GM12878 (cell line): ENCODE measurements around the gene TOM1L2. TPM values are rescaled to one million over a fixed set of nuclear protein-coding genes. Genes with fewer than 3 reads are reported as not detected.

Source experiments
- ATAC-seq: fragments of 200-7000 bp; cut with Tn5 transposase; 3 replicates; pipeline ENCODE4 v1.9.1; 2020; ENCODE audit warnings: mild to moderate bottlenecking, moderate library complexity
- BruUV-seq: library from RNA; stranded (reverse); fragments of 400-500 nt; replicated peaks from 2 replicates; lab custom pipeline; 2021; lab: Mats Ljungman, UMichigan
- CTCF ChIA-PET: fragments of 300-600 bp; sonication (Branson Sonifier 250); formaldehyde crosslinking; extraction: SDS; loops from one replicate; lab custom pipeline; 2021; ENCODE audit warnings: inconsistent platforms; lab: Yijun Ruan, JAX
- POLR2A ChIA-PET: fragments of 350-600 bp; formaldehyde crosslinking; extraction: SDS; loops from one replicate; lab custom pipeline; 2021; ENCODE audit warnings: inconsistent platforms; lab: Charles Lee
- RAD21 ChIA-PET: fragments of 300-600 bp; sonication (Branson Sonifier 250); formaldehyde crosslinking; loops from one replicate; lab custom pipeline; 2023; ENCODE audit warnings: antibody characterized with exemption; ENCODE audit not compliant: unreplicated experiment; lab: Charles Lee
- SMC1A ChIA-PET: fragments of 300-600 bp; sonication (Branson Sonifier 250); formaldehyde crosslinking; loops from one replicate; lab custom pipeline; 2023; ENCODE audit not compliant: unreplicated experiment, uncharacterized antibody; lab: Charles Lee
- DNase-seq: peaks from one replicate; pipeline ENCODE4 v3.0.0-alpha.2; 2011; ENCODE audit warnings: low read depth, low spot score
- FAIRE-seq: peaks from 3 replicates; lab custom pipeline; 2011; peaks lifted over from hg19 to GRCh38; lab: Jason Lieb, UNC
- H2AFZ ChIP-seq: 2 replicates; pipeline ENCODE4 v1.6.0; 2011; ENCODE audit warnings: low read depth, low read length, control low read depth; ENCODE audit not compliant: control insufficient read depth
- H3K27ac ChIP-seq: 2 replicates; pipeline ENCODE4 v1.5.1; 2011; ENCODE audit warnings: control low read depth; ENCODE audit not compliant: control insufficient read depth, insufficient read depth
- H3K27me3 ChIP-seq, 2 experiments: replicated peaks in 1 of 2; 2 replicates each; pipeline versions ENCODE4 v1.6.0 to v1.6.1; 2011; ENCODE audit warnings: low read length in 1 of 2; ENCODE audit not compliant: control insufficient read depth in 2 of 2, insufficient read depth in 2 of 2
- H3K36me3 ChIP-seq, 2 experiments: 2 replicates each; pipeline ENCODE4 v1.5.1; 2011; ENCODE audit warnings: low read length in 1 of 2; ENCODE audit not compliant: control insufficient read depth in 2 of 2, insufficient read depth in 2 of 2
- H3K4me1 ChIP-seq: 2 replicates; pipeline ENCODE4 v1.6.1; 2011; ENCODE audit warnings: mild to moderate bottlenecking, low read length, moderate library complexity, mixed read lengths; ENCODE audit not compliant: control insufficient read depth, insufficient read depth
- H3K4me2 ChIP-seq: 2 replicates; pipeline ENCODE4 v1.6.0; 2011; ENCODE audit warnings: control low read depth; ENCODE audit not compliant: control insufficient read depth, insufficient read depth
- H3K4me3 ChIP-seq: fragments of 200-600 bp; sonication (generic); 2 replicates; pipeline ENCODE4 v1.5.1; 2016
- H3K79me2 ChIP-seq: 2 replicates; pipeline ENCODE4 v1.6.0; 2011; ENCODE audit warnings: low read length; ENCODE audit not compliant: control insufficient read depth, insufficient read depth
- H3K9ac ChIP-seq: 2 replicates; pipeline ENCODE4 v1.8.0; 2011; ENCODE audit warnings: low read length, control low read depth, mixed read lengths; ENCODE audit not compliant: control insufficient read depth, insufficient read depth
- H3K9me3 ChIP-seq: replicated peaks from 3 replicates; pipeline ENCODE4 v1.5.1; 2011; ENCODE audit warnings: mild to moderate bottlenecking, low read length; ENCODE audit not compliant: control insufficient read depth, insufficient read depth
- H4K20me1 ChIP-seq: 2 replicates; pipeline ENCODE4 v1.6.0; 2011; ENCODE audit not compliant: control insufficient read depth, insufficient read depth
- CHD4 ChIP-seq: fragments of 200-600 bp; sonication (generic); IDR thresholded peaks from 2 replicates; pipeline ENCODE4 v1.6.1; 2016; ENCODE audit warnings: mild to moderate bottlenecking
- ELK1 ChIP-seq: IDR thresholded peaks from 2 replicates; pipeline ENCODE4 v1.6.1; 2012; ENCODE audit warnings: low read depth, low read length, improper control_type of control experiment
- FOXM1 ChIP-seq: IDR thresholded peaks from 2 replicates; pipeline ENCODE4 v1.6.1; 2012; ENCODE audit warnings: low read depth, mild to moderate bottlenecking, inconsistent platforms, low read length, moderate library complexity
- GATAD2B ChIP-seq: fragments of 450-650 bp; conservative IDR thresholded peaks from 2 replicates; pipeline ENCODE4 v1.6.1; 2017; ENCODE audit warnings: low read depth, mild to moderate bottlenecking, moderate library complexity
- HDAC2 ChIP-seq: fragments of 200-600 bp; sonication (generic); IDR thresholded peaks from 2 replicates; pipeline ENCODE4 v1.6.1; 2017
- IRF4 ChIP-seq: IDR thresholded peaks from 2 replicates; pipeline ENCODE4 v1.6.1; 2011; ENCODE audit warnings: low read depth, low read length
- JUND ChIP-seq: IDR thresholded peaks from 2 replicates; pipeline ENCODE4 v1.6.1; 2012; ENCODE audit warnings: low read depth, mild to moderate bottlenecking, low read length, improper control_type of control experiment, moderate library complexity
- MLLT1 ChIP-seq: fragments of 450-650 bp; IDR thresholded peaks from 2 replicates; pipeline ENCODE4 v1.6.1; 2016; ENCODE audit warnings: mild to moderate bottlenecking
- POU2F2 ChIP-seq: IDR thresholded peaks from 3 replicates; pipeline ENCODE4 v1.6.1; 2011; ENCODE audit warnings: low read depth, mild to moderate bottlenecking, low read length, borderline replicate concordance
- RAD21 ChIP-seq: IDR thresholded peaks from 2 replicates; pipeline ENCODE4 v1.6.1; 2011; ENCODE audit warnings: mild to moderate bottlenecking, low read depth, low read length, moderate library complexity; ENCODE audit not compliant: insufficient read depth
- RCOR1 ChIP-seq: conservative IDR thresholded peaks from 2 replicates; pipeline ENCODE4 v1.6.1; 2012; ENCODE audit warnings: low read depth, low read length, improper control_type of control experiment
- SKIL ChIP-seq: fragments of 450-650 bp; IDR thresholded peaks from 2 replicates; pipeline ENCODE4 v1.6.1; 2017; ENCODE audit warnings: mild to moderate bottlenecking, low read depth, inconsistent platforms; ENCODE audit not compliant: poor library complexity, severe bottlenecking
- SPI1 ChIP-seq: IDR thresholded peaks from 2 replicates; pipeline ENCODE4 v1.6.1; 2011; ENCODE audit warnings: low read depth, mild to moderate bottlenecking, low read length, moderate library complexity, borderline replicate concordance; ENCODE audit not compliant: insufficient read depth
- SUZ12 ChIP-seq: fragments of 200-600 bp; sonication (generic); IDR thresholded peaks from one replicate; pipeline ENCODE4 v1.6.1; 2018; ENCODE audit warnings: antibody characterized with exemption, mild to moderate bottlenecking; ENCODE audit not compliant: unreplicated experiment
- TCF7 ChIP-seq: IDR thresholded peaks from 2 replicates; pipeline ENCODE4 v1.6.1; 2014; ENCODE audit warnings: antibody characterized with exemption, borderline replicate concordance
- ZNF217 ChIP-seq: fragments of 450-650 bp; IDR thresholded peaks from 2 replicates; pipeline ENCODE4 v1.6.1; 2017; ENCODE audit warnings: antibody characterized with exemption, mild to moderate bottlenecking
- WGBS: methylation state at CpG from one replicate; pipeline ENCODE4 v1.1.6; 2016; ENCODE audit warnings: low lambda C conversion rate; ENCODE audit not compliant: insufficient replicate concordance, insufficient coverage; ENCODE audit errors: missing lambda C conversion rate; 5-methylcytosine and 5-hydroxymethylcytosine counted together
- in situ Hi-C: fragments of 300-500 bp; cut with MboI; formaldehyde crosslinking; loops from 9 replicates; pipeline ENCODE4 v1.14.3; 2018; ENCODE audit warnings: mixed read lengths
- intact Hi-C: fragments of 100-400 bp; cut with micrococcal nuclease; formaldehyde crosslinking; loops from one replicate; pipeline ENCODE4 v1.14.2; 2022; ENCODE audit not compliant: unreplicated experiment
- polyA plus RNA-seq, 11 experiments: library from polyadenylated mRNA; depleted of rRNA in 4 of 11; unstranded in 6 of 11; stranded (reverse) in 5 of 11; fragments of >200 nt; fragmentation: Nextera tagmentation in 4 of 11; fragmentation: Illumina TruSeq in 1 of 11; extraction: Ambion mirVana in 4 of 11; extraction: Trizol in 1 of 11; gene quantifications; 1 replicate in 1 of 11; 2 replicates in 10 of 11; pipeline versions ENCODE4 v1.2.1 to v1.2.3, GENCODE V29; 2011 to 2016; ENCODE audit warnings: inconsistent platforms in 2 of 11, missing spikeins in 2 of 11, low read depth in 1 of 11
- total RNA-seq, 4 experiments: library from RNA; depleted of rRNA in 3 of 4; stranded (reverse); fragments of >200 nt in 3 of 4; fragmentation: Illumina TruSeq in 1 of 4; extraction: Trizol in 1 of 4; gene quantifications; 2 replicates each; pipeline versions ENCODE4 v1.2.1 to v1.2.3, GENCODE V29; 2013 to 2021
- TF ChIP-seq, protein P1 (sequence below): IDR thresholded peaks from 2 replicates; pipeline ENCODE4 v1.6.1; 2012; ENCODE audit warnings: low read length, inconsistent platforms

TOM1L2 gene
- total and polyA plus RNA-seq, 10 of the 15 experiments (the other 5 are each of a cell fraction or from before 2014, with no cell fraction given), result 0.19 to 19.2 (median 8.1) TPM

DNA sequence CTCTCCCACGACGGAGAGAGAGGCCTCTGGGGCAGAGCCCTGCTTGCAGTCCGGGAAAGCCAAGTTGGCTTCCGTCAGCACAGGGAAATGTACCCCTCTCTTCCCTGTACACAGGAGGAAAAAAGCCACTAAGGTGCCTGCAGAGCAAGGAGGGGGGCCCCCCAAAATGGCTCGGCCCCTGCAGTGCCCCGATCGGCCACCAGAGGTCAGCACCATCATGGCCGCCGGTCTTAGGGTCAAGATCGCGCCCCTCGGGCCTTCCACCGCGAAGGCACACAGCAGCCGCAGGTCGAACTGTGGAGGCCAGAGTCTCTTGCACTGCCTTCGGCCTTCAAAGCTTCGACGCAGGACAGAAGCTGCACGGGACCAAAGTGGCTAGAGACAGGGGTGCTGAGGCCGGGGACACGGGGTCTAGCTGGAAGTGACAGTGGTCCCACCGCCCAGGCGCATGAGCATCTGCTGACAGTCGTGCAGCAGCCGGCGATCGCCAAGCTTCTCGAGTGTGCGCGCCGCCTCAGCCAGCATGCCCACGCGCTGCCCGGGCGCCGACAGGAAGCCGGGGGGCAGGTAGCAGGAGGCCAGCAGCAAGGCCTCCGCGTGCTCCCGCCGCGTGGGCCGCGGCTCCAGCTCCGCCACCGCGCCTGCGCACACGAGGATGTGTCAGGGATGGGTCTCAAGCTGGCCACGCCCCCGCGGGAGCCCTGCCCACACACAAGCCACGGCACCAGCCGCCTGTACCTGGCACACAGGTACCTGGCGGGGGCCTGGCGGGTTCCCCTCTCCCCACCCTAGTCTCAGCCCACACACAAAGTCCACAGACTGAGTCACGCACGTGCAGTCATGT lies 159.8 kb downstream of the TOM1L2 start:
- intact Hi-C loops, result loop anchor here (1.0 kb wide), 3 partner anchors 48 to 131 kb away; partner anchors contain the start of gene RAI1
- in situ Hi-C loops, result loop anchor here (5.0 kb wide), 2 partner anchors 50 to 110 kb away; no protein-coding TSS in a partner anchor
- H3K27ac ChIP-seq, result no peak overlapping the region
- no peak for TF ChIP-seq SKIL
- TF ChIP-seq CHD4, result no peak
- no peak for TF ChIP-seq FOXM1
- no peak for TF ChIP-seq JUND
- TF ChIP-seq MLLT1, result 0 out of 2 replicates have a peak, but pooled peaks have one; percentile 17
- TF ChIP-seq GATAD2B, result 0 out of 2 replicates have a peak, but pooled peaks have one; percentile 36
- no peak for TF ChIP-seq RCOR1
- TF ChIP-seq ELK1, result no peak
- TF ChIP-seq RAD21, result peak; percentile 74
- no peak for TF ChIP-seq TCF7
- no peak for TF ChIP-seq SUZ12
- no peak for TF ChIP-seq IRF4
- TF ChIP-seq POU2F2, result no peak
- TF ChIP-seq ZNF217, result no peak
- TF ChIP-seq SPI1, result no peak
- TF ChIP-seq, protein P1, sequence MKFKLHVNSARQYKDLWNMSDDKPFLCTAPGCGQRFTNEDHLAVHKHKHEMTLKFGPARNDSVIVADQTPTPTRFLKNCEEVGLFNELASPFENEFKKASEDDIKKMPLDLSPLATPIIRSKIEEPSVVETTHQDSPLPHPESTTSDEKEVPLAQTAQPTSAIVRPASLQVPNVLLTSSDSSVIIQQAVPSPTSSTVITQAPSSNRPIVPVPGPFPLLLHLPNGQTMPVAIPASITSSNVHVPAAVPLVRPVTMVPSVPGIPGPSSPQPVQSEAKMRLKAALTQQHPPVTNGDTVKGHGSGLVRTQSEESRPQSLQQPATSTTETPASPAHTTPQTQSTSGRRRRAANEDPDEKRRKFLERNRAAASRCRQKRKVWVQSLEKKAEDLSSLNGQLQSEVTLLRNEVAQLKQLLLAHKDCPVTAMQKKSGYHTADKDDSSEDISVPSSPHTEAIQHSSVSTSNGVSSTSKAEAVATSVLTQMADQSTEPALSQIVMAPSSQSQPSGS, result no peak
- TF ChIP-seq HDAC2, result no peak

More for the DNA sequence above, 159.8 kb downstream of the TOM1L2 start:
- TSS peak; percentile 41 for BruUV-seq
- Histone ChIP-seq H3K9ac (no peak overlapping the region), H3K27me3 (no peaks in the 10 kb centered on the region), H3K36me3 (peaks cover 2 to 26% of the 10 kb centered on the region in 2 experiments; a peak in 3 of 4 replicates), H2AFZ (no peak overlapping the region), H3K79me2 (no peaks in the 10 kb centered on the region), H4K20me1 (0 out of 2 replicates have a peak, but pooled peaks cover 3% of the 10 kb centered on the region), H3K9me3 (no peaks in the 10 kb centered on the region), H3K4me2 (no peak overlapping the region), H3K4me1 (peaks cover 8% of the 10 kb centered on the region), H3K4me3 (no peak overlapping the region)
- POLR2A ChIA-PET, result interaction anchor here (1.3 kb wide), 1 partner anchor 21 kb away, joined by 5 read pairs; no protein-coding TSS in a partner anchor
- 63% methylated on average over 51 of the region's 59 CpGs for WGBS
- CTCF ChIA-PET, result interaction anchor here (0.8 to 5.3 kb wide), 16 partner anchors 8 to 222 kb away, joined by 3 to 86 read pairs (median 4); partner anchors contain the start of genes RAI1 and SREBF1
- no peak for DNase-seq
- SMC1A ChIA-PET, result interaction anchor here (0.6 to 3.7 kb wide), 9 partner anchors 8 to 133 kb away, joined by 3 to 17 read pairs (median 7); no protein-coding TSS in a partner anchor
- peak; percentile 66 for FAIRE-seq
- RAD21 ChIA-PET, result interaction anchor here (0.9 to 2.2 kb wide), 10 partner anchors 10 to 217 kb away, joined by 3 to 10 read pairs (median 4); no protein-coding TSS in a partner anchor
- ATAC-seq, result peak; percentile 77
